ENCODE results near the gene SNX3.
"Not testable (repeated sequence)": the region's sequence is repeated elsewhere in the genome, so short reads cannot be mapped to it uniquely, and the experiment has no call there.

SNX3 gene

DNA sequence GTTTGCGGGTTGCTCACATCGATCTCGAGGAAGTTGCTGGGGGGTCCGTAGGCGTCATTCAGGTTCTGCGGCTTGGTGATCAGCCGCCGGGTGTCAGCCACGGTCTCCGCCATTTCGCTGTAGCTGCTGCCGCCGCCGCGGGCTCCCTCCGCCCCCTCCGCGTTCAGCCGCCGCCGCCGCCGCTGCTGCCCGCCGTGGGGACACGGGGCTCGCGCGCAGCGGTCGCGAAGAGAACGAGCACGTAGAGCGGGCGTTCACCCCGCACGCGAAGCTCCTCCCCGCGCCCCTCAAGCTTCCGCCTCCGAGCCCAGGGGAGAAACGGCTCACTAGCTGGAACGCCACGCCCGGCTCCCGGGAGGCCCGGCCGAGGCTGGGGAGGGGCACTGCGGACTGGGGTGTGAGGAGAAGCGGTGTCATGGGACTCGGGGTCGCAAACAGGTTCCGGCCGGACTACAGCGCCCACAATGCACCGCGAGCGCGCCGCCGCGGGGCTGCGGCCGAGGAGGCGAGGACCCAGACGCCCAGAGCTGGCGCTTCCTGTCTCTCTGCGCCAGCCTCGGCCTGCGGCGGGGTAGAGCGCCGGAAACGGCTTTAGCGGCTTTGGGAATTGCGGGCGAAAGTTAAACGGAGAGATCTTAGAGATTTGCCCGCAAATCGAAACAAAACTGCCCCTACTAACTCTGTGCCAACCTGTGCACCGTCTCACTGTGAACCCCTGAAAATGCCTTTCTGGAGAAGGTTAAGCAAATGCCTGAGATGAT is at the start of gene SNX3:
SNX3 (minus strand) TSS at position 232 of the 761 bp plus-strand sequence; CDS start at position 113, 119 bp downstream.
- DNase-seq (ENCODE audit: low read depth in 1 of 2, low spot score in 1 of 2) = peak; percentile 81 to 96
- TF ChIP-seq JUND (IDR thresholded peaks at IDR 0.05; ENCODE audit: low read depth) = no peak
- in situ Hi-C loops (cut with HindIII; ENCODE audit: low pct_unique_long_range_greater_than_20kb, low sequenced_read_pairs) = no loop called here

DNA sequence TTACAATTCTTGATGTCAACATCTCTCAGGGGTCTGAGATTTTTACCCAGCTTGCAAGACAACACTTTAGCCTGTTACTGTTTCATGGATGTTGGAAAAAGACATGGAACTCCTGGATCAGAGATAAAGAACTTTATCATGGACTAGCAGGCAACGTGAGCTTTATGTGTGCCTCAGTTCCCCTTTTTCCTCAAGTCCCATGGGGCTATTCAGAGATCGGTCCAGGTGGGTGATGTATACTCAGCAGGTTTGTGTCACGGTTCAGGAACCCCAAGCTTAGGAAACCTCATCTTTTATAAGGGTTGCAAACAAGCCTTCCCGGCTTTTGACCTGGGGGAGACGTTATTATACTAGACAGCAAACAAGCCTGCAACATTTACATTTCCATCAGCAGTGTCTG is 49.0 kb upstream of the SNX3 start:
- DNase-seq (ENCODE audit: low read depth in 1 of 2, low spot score in 1 of 2) = no peak
- in situ Hi-C loops (cut with HindIII; ENCODE audit: low pct_unique_long_range_greater_than_20kb, low sequenced_read_pairs) = no loop called here
- TF ChIP-seq JUND (IDR thresholded peaks at IDR 0.05; ENCODE audit: low read depth) = no peak

DNA sequence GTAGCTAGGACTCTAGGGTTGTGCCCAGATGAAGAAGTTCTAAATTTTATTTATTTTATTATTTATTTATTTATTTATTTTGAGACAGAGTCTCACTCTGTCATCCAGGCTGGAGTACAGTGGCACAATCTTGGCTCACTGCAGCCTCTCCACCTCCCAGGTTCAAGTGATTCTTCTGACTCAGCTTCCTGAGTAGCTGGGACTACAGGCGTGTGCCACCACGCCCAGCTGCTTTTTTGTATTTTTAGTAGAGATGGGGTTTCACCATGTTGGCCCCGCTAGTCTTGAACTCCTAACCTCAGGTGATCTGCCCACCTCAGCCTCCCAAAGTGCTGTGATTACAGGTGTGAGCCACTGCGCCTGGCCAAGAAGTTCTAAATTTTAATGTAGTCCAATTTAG is 47.8 kb upstream of the SNX3 start:
- DNase-seq (ENCODE audit: low read depth in 1 of 2, low spot score in 1 of 2); in situ Hi-C loops (cut with HindIII; ENCODE audit: low pct_unique_long_range_greater_than_20kb, low sequenced_read_pairs): not testable (repeated sequence)

- in situ Hi-C loops (cut with HindIII; ENCODE audit: low pct_unique_long_range_greater_than_20kb, low sequenced_read_pairs) = no loop called here
- DNase-seq (ENCODE audit: low read depth in 1 of 2, low spot score in 1 of 2) = no peak
- TF ChIP-seq JUND (IDR thresholded peaks at IDR 0.05; ENCODE audit: low read depth) = no peak
Observed at GRCh38 chr6:108304646-108305045, 43.8 kb upstream of the SNX3 start.

GRCh38 chr6:108302386-108302785 is 41.5 kb upstream of the SNX3 start:
- in situ Hi-C loops (cut with HindIII; ENCODE audit: low pct_unique_long_range_greater_than_20kb, low sequenced_read_pairs) = no loop called here

GRCh38 chr6:108295676-108296075 is 34.8 kb upstream of the SNX3 start:
- in situ Hi-C loops (cut with HindIII; ENCODE audit: low pct_unique_long_range_greater_than_20kb, low sequenced_read_pairs) = no loop called here
- DNase-seq (ENCODE audit: low read depth in 1 of 2, low spot score in 1 of 2) = no peak
- no peak for TF ChIP-seq JUND (IDR thresholded peaks at IDR 0.05; ENCODE audit: low read depth)

More at GRCh38 chr6:108302386-108302785, 41.5 kb upstream of the SNX3 start:
- DNase-seq (ENCODE audit: low read depth in 1 of 2, low spot score in 1 of 2) = no peak
- TF ChIP-seq JUND (IDR thresholded peaks at IDR 0.05; ENCODE audit: low read depth) = no peak

- in situ Hi-C loops (cut with HindIII; ENCODE audit: low pct_unique_long_range_greater_than_20kb, low sequenced_read_pairs) = no loop called here
- no peak for TF ChIP-seq JUND (IDR thresholded peaks at IDR 0.05; ENCODE audit: low read depth)
- DNase-seq (ENCODE audit: low read depth in 1 of 2, low spot score in 1 of 2) = peak; percentile 46 to 90
Observed at GRCh38 chr6:108294727-108295625, 34.1 kb upstream of the SNX3 start, which contains the start of gene AFG1L. TSS of gene AFG1L (plus strand) at chr6:108295054. CDS start at chr6:108295080, 26 bp downstream.

DNA sequence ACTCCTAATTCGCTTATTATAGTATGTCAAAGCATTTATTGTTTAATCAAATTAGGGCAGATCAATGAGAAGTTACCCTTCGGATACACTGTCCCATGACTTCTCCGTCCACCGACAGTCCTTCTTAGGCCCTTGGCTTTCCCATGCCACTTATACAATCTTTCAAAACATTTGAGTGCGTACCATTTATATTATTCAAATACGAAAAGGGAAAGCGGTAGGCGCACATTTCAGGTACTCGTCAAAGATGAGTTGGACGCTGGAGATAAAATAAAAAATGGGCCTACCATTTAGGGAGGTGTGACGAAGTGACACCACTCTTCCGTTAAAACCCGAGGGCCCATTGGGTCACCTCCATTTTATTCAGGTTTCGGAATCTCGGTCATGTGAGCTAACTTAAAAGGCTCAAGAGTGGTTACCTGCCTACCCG is 33.5 kb upstream of the SNX3 start:
- DNase-seq (ENCODE audit: low read depth in 1 of 2, low spot score in 1 of 2) = no peak
- in situ Hi-C loops (cut with HindIII; ENCODE audit: low pct_unique_long_range_greater_than_20kb, low sequenced_read_pairs) = no loop called here
- no peak for TF ChIP-seq JUND (IDR thresholded peaks at IDR 0.05; ENCODE audit: low read depth)

- in situ Hi-C loops (cut with HindIII; ENCODE audit: low pct_unique_long_range_greater_than_20kb, low sequenced_read_pairs) = no loop called here
- TF ChIP-seq JUND (IDR thresholded peaks at IDR 0.05; ENCODE audit: low read depth) = no peak
- no peak for DNase-seq (ENCODE audit: low read depth in 1 of 2, low spot score in 1 of 2)
Observed at GRCh38 chr6:108293527-108294296, 32.9 kb upstream of the SNX3 start.

DNA sequence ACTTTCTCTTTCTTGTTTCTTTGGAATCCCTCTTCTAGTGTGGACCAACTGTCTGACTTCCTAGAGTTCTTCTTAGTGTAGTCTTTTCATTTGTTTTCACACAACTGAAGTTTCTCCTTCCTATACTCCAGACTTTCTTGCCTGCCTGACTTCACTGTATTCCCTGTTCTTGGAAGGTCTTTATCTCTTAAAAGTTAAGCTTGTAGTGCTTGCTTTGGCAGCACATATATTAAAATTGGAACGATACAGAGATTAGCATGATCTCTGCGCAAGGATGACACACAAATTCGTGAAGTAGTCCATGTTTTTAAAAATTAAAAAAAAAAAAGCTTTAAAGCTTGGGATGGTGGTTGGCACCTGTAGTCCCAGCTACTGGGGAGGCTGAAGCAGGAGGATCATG is 31.7 kb upstream of the SNX3 start:
- in situ Hi-C loops (cut with HindIII; ENCODE audit: low pct_unique_long_range_greater_than_20kb, low sequenced_read_pairs); DNase-seq (ENCODE audit: low read depth in 1 of 2, low spot score in 1 of 2): not testable (repeated sequence)

DNA sequence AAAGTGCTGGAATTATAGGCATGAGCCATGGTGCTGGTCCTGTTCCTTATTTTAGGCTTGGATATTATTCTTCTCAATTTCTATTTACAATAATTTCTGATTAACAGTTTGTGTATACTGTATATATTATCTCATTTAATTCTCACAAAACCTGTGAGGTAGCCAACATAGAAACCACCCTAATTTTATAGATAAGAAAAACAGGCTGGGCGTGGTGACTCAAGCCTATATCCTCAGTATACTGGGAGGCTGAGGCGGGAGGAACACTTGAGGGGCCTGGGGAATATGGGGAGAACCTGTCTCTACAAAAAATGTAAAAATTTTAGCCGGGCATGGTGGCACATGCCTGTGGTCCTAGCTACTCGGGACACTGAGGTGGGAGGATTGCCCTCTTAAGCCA is 30.3 kb upstream of the SNX3 start:
- TF ChIP-seq JUND (IDR thresholded peaks at IDR 0.05; ENCODE audit: low read depth) = no peak
- in situ Hi-C loops (cut with HindIII; ENCODE audit: low pct_unique_long_range_greater_than_20kb, low sequenced_read_pairs) = no loop called here
- no peak for DNase-seq (ENCODE audit: low read depth in 1 of 2, low spot score in 1 of 2)

DNA sequence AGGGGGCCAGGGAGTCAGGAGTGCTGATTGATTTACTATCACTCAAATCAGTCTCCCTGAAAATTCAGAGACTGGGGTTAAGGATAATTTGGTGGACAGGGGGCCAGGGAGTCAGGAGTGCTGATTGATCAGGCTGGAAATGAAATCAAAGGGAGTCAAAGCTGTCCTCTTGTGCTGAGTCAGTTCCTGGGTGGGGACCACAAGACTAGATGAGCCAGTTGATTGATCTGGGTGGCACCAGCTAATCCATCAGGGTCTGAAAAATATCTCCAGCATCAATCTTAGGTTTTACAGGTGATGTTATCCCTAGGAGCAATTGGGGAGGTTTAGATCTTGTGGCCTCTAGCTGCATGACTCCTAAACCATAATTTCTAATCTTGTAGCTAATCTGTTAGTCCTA is 27.9 kb upstream of the SNX3 start:
- in situ Hi-C loops (cut with HindIII; ENCODE audit: low pct_unique_long_range_greater_than_20kb, low sequenced_read_pairs) = no loop called here
- DNase-seq (ENCODE audit: low read depth in 1 of 2, low spot score in 1 of 2) = no peak
- TF ChIP-seq JUND (IDR thresholded peaks at IDR 0.05; ENCODE audit: low read depth) = no peak

Data from T47D (cell line).